H9 (cell line): ENCODE measurements around the gene NCAM1. TPM values are rescaled to one million over a fixed set of nuclear protein-coding genes. Genes with fewer than 3 reads are reported as not detected.
A peak's percentile ranks its signal among the peaks of the same experiment; 100 is the strongest.

Experiments used
- DNase-seq: peaks from one replicate; pipeline ENCODE4 v3.0.0-alpha.2; 2017
- H2AFZ ChIP-seq: one replicate; pipeline ENCODE4 v1.6.1; 2013; ENCODE audit warnings: mild to moderate bottlenecking, low read length, control low read depth, moderate library complexity
- H2AK5ac ChIP-seq: 2 replicates; pipeline ENCODE4 v1.6.1; 2013; ENCODE audit warnings: low read length, control low read depth, mixed read lengths; ENCODE audit not compliant: insufficient read length
- H2BK120ac ChIP-seq: one replicate; pipeline ENCODE4 v1.6.1; 2013; ENCODE audit warnings: low read depth, mild to moderate bottlenecking, low read length, control low read depth, inconsistent platforms; ENCODE audit not compliant: poor library complexity, severe bottlenecking
- H2BK12ac ChIP-seq: 2 replicates; pipeline ENCODE4 v1.6.1; 2013; ENCODE audit warnings: low read length, control low read depth, mixed read lengths, low read depth; ENCODE audit not compliant: insufficient read length
- H2BK15ac ChIP-seq: 2 replicates; pipeline ENCODE4 v1.6.1; 2013; ENCODE audit warnings: low read depth, low read length, control low read depth
- H2BK20ac ChIP-seq: one replicate; pipeline ENCODE4 v1.6.1; 2013; ENCODE audit warnings: low read depth, mild to moderate bottlenecking, low read length, control low read depth, inconsistent platforms; ENCODE audit not compliant: poor library complexity, severe bottlenecking
- H2BK5ac ChIP-seq: 2 replicates; pipeline ENCODE4 v1.6.1; 2013; ENCODE audit warnings: low read length, control low read depth, mixed read lengths; ENCODE audit not compliant: insufficient read length
- H3K14ac ChIP-seq: 2 replicates; pipeline ENCODE4 v1.6.1; 2013; ENCODE audit warnings: low read length, control low read depth; ENCODE audit not compliant: insufficient read depth
- H3K18ac ChIP-seq: 2 replicates; pipeline ENCODE4 v1.6.1; 2013; ENCODE audit warnings: low read depth, mild to moderate bottlenecking, mixed read lengths, low read length, control low read depth; ENCODE audit not compliant: insufficient read length
- H3K23ac ChIP-seq: 2 replicates; pipeline ENCODE4 v1.6.1; 2013; ENCODE audit warnings: low read length, control low read depth, mixed read lengths, low read depth; ENCODE audit not compliant: insufficient read length
- H3K23me2 ChIP-seq: 2 replicates; pipeline ENCODE4 v1.6.1; 2013; ENCODE audit warnings: low read depth, mild to moderate bottlenecking, mixed read lengths, low read length, control low read depth; ENCODE audit not compliant: insufficient read length, poor library complexity, severe bottlenecking
- H3K27ac ChIP-seq: 2 replicates; pipeline ENCODE4 v1.5.1; 2013; ENCODE audit warnings: low read length, control low read depth, mixed read lengths, low read depth; ENCODE audit not compliant: insufficient read length
- H3K27me3 ChIP-seq: 2 replicates; pipeline ENCODE4 v1.6.1; 2013; ENCODE audit warnings: low read length, control low read depth, inconsistent platforms; ENCODE audit not compliant: insufficient read depth
- H3K4ac ChIP-seq: 2 replicates; pipeline ENCODE4 v1.6.1; 2013; ENCODE audit warnings: low read depth, mild to moderate bottlenecking, control low read depth, inconsistent platforms, low read length, moderate library complexity
- H3K4me1 ChIP-seq: 2 replicates; pipeline ENCODE4 v1.6.1; 2013; ENCODE audit warnings: low read length, control low read depth, inconsistent platforms; ENCODE audit not compliant: insufficient read depth
- H3K4me2 ChIP-seq: 2 replicates; pipeline ENCODE4 v1.6.1; 2013; ENCODE audit warnings: low read length, control low read depth, mixed read lengths; ENCODE audit not compliant: insufficient read length, insufficient read depth
- H3K56ac ChIP-seq: 2 replicates; pipeline ENCODE4 v1.6.1; 2013; ENCODE audit warnings: low read depth, mild to moderate bottlenecking, mixed read lengths, low read length, control low read depth; ENCODE audit not compliant: insufficient read length
- H3K79me1 ChIP-seq: 2 replicates; pipeline ENCODE4 v1.6.1; 2013; ENCODE audit warnings: low read depth, mild to moderate bottlenecking, moderate library complexity, low read length, control low read depth, inconsistent platforms; ENCODE audit not compliant: insufficient read depth, poor library complexity, severe bottlenecking
- H3K79me2 ChIP-seq: 2 replicates; pipeline ENCODE4 v1.6.1; 2013; ENCODE audit warnings: low read length, control low read depth, inconsistent platforms; ENCODE audit not compliant: insufficient read depth
- H3K9ac ChIP-seq: 2 replicates; pipeline ENCODE4 v1.6.1; 2013; ENCODE audit warnings: low read length, control low read depth, mixed read lengths; ENCODE audit not compliant: insufficient read length; ENCODE audit errors: extremely low read depth
- H3K9me3 ChIP-seq: one replicate; pipeline ENCODE4 v1.6.1; 2013; ENCODE audit warnings: low read depth, low read length, inconsistent platforms; ENCODE audit not compliant: control insufficient read depth
- H3T11ph ChIP-seq: one replicate; pipeline ENCODE4 v1.6.1; 2013; ENCODE audit warnings: mild to moderate bottlenecking, low read length, control low read depth, inconsistent platforms
- H4K20me1 ChIP-seq: one replicate; pipeline ENCODE4 v1.6.1; 2013; ENCODE audit not compliant: control insufficient read depth, insufficient read length, insufficient read depth
- H4K5ac ChIP-seq: 2 replicates; pipeline ENCODE4 v1.6.1; 2013; ENCODE audit warnings: low read depth, mild to moderate bottlenecking, mixed read lengths, low read length, control low read depth; ENCODE audit not compliant: insufficient read length
- H4K8ac ChIP-seq: replicated peaks from 2 replicates; pipeline ENCODE4 v1.6.1; 2013; ENCODE audit warnings: low read length, control low read depth, mixed read lengths, low read depth; ENCODE audit not compliant: insufficient read length
- H4K91ac ChIP-seq: 2 replicates; pipeline ENCODE4 v1.6.1; 2013; ENCODE audit warnings: low read depth, mild to moderate bottlenecking, moderate library complexity, mixed read lengths, low read length, control low read depth; ENCODE audit not compliant: insufficient read length
- H3K27ac Mint-ChIP-seq, 3 experiments: 2 replicates in 2 of 3; 3 replicates in 1 of 3; pipeline ENCODE4 v1.8.0; 2020 to 2021; ENCODE audit warnings: mixed read lengths in 3 of 3, mild to moderate bottlenecking in 1 of 3, moderate library complexity in 1 of 3
- H3K27me3 Mint-ChIP-seq: 2 replicates; pipeline ENCODE4 v1.8.0; 2021; ENCODE audit warnings: low read depth, mild to moderate bottlenecking, moderate library complexity, mixed read lengths
- H3K36me3 Mint-ChIP-seq, 3 experiments: 2 replicates in 2 of 3; 3 replicates in 1 of 3; pipeline ENCODE4 v1.8.0; 2020 to 2021; ENCODE audit warnings: low read depth in 3 of 3, mixed read lengths in 3 of 3; ENCODE audit not compliant: insufficient read depth in 1 of 3
- H3K4me1 Mint-ChIP-seq, 2 experiments: 2 replicates each; pipeline ENCODE4 v1.8.0; 2020; ENCODE audit warnings: mixed read lengths in 2 of 2
- H3K4me3 Mint-ChIP-seq, 2 experiments: 2 replicates in 1 of 2; 3 replicates in 1 of 2; pipeline ENCODE4 v1.8.0; 2020 to 2021; ENCODE audit warnings: mild to moderate bottlenecking in 2 of 2, mixed read lengths in 2 of 2, moderate library complexity in 1 of 2
- H3K9me3 Mint-ChIP-seq, 2 experiments: 2 replicates in 1 of 2; 3 replicates in 1 of 2; pipeline ENCODE4 v1.8.0; 2020; ENCODE audit warnings: mild to moderate bottlenecking in 2 of 2, mixed read lengths in 2 of 2, moderate library complexity in 1 of 2
- CTCF ChIP-seq: fragments of 200-600 bp; sonication (generic); conservative IDR thresholded peaks from 3 replicates; pipeline ENCODE4 v1.8.0; 2021; ENCODE audit warnings: antibody characterized with exemption, mild to moderate bottlenecking
- WGBS: extraction: QIAGEN DNeasy Blood & Tissue Kit; methylation state at CpG from one replicate; pipeline ENCODE4 v1.1.7; 2013; ENCODE audit warnings: missing lambda C conversion rate, low lambda C conversion rate, mixed read lengths; ENCODE audit not compliant: insufficient read length; ENCODE audit errors: extremely low coverage; 5-methylcytosine and 5-hydroxymethylcytosine counted together
- total RNA-seq: library from RNA; stranded (reverse); gene quantifications from 2 replicates; pipeline ENCODE4 v1.2.1, GENCODE V29; 2021

NCAM1 gene
- total RNA-seq, 1 experiment from 2014 or later, result 2.5 TPM

GRCh38 chr11:113082341-113082955 is 121.2 kb downstream of the NCAM1 start:
- no peak overlapping the region for H3K9ac ChIP-seq
- no peak overlapping the region for H2BK5ac ChIP-seq
- H2BK120ac ChIP-seq, result no peak overlapping the region
- no peak overlapping the region for H3K18ac ChIP-seq
- H3K36me3 Mint-ChIP-seq, result no peaks in the 10 kb centered on the region
- H2AFZ ChIP-seq, result no peak overlapping the region
- H2BK12ac ChIP-seq, result no peak overlapping the region
- peaks cover 25 to 28% of the 10 kb centered on the region in 2 experiments for H3K4me1 Mint-ChIP-seq
- no peak overlapping the region for H3K23ac ChIP-seq
- WGBS, result no CpG with 5 or more reads among the region's 12 CpGs
- DNase-seq, result no peak
- H3K14ac ChIP-seq, result no peak overlapping the region
- TF ChIP-seq CTCF, result no peak
- no peak overlapping the region for H4K8ac ChIP-seq
- H3K27ac ChIP-seq, result no peak overlapping the region
- no peak overlapping the region for H4K91ac ChIP-seq
- no peak overlapping the region for H4K5ac ChIP-seq
- no peaks in the 10 kb centered on the region for H4K20me1 ChIP-seq
- no peak overlapping the region for H3T11ph ChIP-seq
- H3K27me3 Mint-ChIP-seq, result peaks cover 26% of the 10 kb centered on the region
- H3K4ac ChIP-seq, result no peak overlapping the region
- H3K4me1 ChIP-seq, result no peaks in the 10 kb centered on the region; the same call in none of the 2 replicates
- peak overlapping the region in 1 of 3 experiments; percentile 38; a peak in 1 of 7 replicates for H3K27ac Mint-ChIP-seq
- H3K4me3 Mint-ChIP-seq, result no peak overlapping the region
- H2BK15ac ChIP-seq, result no peak overlapping the region
- H3K27me3 ChIP-seq, result peaks cover 7% of the 10 kb centered on the region
- H3K4me2 ChIP-seq, result no peak overlapping the region
- no peaks in the 10 kb centered on the region for H3K79me1 ChIP-seq
- no peaks in the 10 kb centered on the region for H3K79me2 ChIP-seq
- H3K9me3 ChIP-seq, result no peaks in the 10 kb centered on the region
- H2AK5ac ChIP-seq, result no peak overlapping the region
- H3K9me3 Mint-ChIP-seq, result no peaks in the 10 kb centered on the region
- H2BK20ac ChIP-seq, result no peak overlapping the region
- no peaks in the 10 kb centered on the region for H3K23me2 ChIP-seq
- H3K56ac ChIP-seq, result no peak overlapping the region
